Activated CD8-positive, alpha-beta memory T cell treated with anti-CD3 and anti-CD28 coated beads, Interleukin-2, amount 10 ng/mL, durations not matched to agents 7 days and 5 days (primary cell): ENCODE results near the gene PRSS22. TPM values are rescaled to one million over a fixed set of nuclear protein-coding genes. Genes with fewer than 3 reads are reported as not detected.
A peak's percentile ranks its signal among the peaks of the same experiment; 100 is the strongest.

Experiments
- ATAC-seq: fragments of 150-1000 bp; cut with Tn5 transposase; one replicate; pipeline ENCODE4 v1.10.0; 2021; ENCODE audit warnings: moderate library complexity
- CTCF ChIA-PET: fragments of 350-600 bp; sonication (Branson Sonifier 250); formaldehyde crosslinking; loops from one replicate; lab custom pipeline; 2021; ENCODE audit warnings: antibody characterized with exemption; lab: Charles Lee
- DNase-seq: peaks from one replicate; pipeline ENCODE4 v3.0.0-alpha.2; 2020
- H3K27ac Mint-ChIP-seq: one replicate; pipeline ENCODE4 v1.8.0; 2021; ENCODE audit warnings: mild to moderate bottlenecking, mixed read lengths
- H3K27me3 Mint-ChIP-seq: one replicate; pipeline ENCODE4 v1.8.0; 2021; ENCODE audit warnings: mixed read lengths
- H3K36me3 Mint-ChIP-seq: one replicate; pipeline ENCODE4 v1.8.0; 2021; ENCODE audit warnings: mild to moderate bottlenecking, mixed read lengths
- H3K4me1 Mint-ChIP-seq: one replicate; pipeline ENCODE4 v1.8.0; 2021; ENCODE audit warnings: mixed read lengths
- H3K4me3 Mint-ChIP-seq: one replicate; pipeline ENCODE4 v1.8.0; 2021; ENCODE audit warnings: mild to moderate bottlenecking, moderate library complexity, mixed read lengths
- H3K9me3 Mint-ChIP-seq: one replicate; pipeline ENCODE4 v1.8.0; 2022; ENCODE audit warnings: low read depth, mixed read lengths
- total RNA-seq, 2 experiments: library from RNA; stranded (reverse); gene quantifications; one replicate each; pipeline ENCODE4 v1.2.3, GENCODE V29; 2021

The PRSS22 gene
- total RNA-seq, 2 experiments from 2014 or later = not detected

DNA sequence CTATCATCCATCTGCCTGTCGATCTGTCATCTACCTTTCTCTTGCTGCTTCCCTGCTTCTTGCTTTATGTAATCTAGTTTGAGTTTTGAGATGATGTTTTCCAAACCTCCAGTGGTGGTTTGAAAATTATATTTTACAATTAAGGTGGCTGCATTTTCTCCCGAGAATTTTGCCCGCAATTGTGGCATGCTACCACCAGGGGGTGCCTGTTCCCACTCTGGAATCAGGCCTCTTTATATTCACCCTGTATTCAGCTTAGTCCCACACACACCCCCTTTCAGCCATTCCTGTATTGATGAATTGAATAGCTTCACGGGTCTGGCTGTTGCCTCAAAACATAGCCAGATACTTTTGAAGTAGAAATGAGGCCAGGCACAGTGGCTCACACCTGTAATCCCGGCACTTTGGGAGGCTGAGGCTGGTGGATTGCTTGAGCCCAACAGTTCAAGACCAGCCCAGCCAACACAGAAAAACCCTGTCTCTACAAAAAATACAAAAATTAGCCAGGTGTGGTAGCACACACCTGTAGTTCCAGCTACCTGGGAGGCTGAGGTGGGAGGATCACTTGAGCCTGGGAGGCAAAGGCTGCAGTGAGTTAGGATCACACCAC is 3.2 kb downstream of the PRSS22 start:
- Mint-ChIP-seq H3K27me3 (peaks cover 9% of the 10 kb centered on the region), H3K27ac (no peak overlapping the region), H3K9me3 (peaks cover 12% of the 10 kb centered on the region), H3K36me3 (peaks cover 3% of the 10 kb centered on the region), H3K4me3 (no peak overlapping the region), H3K4me1 (peaks cover 4% of the 10 kb centered on the region)
- ATAC-seq = no peak
- CTCF ChIA-PET = interaction anchor here (0.7 to 2.4 kb wide), 5 partner anchors 11 to 44 kb away, joined by 3 to 20 read pairs (median 6); no protein-coding TSS in a partner anchor
- DNase-seq = no peak

DNA sequence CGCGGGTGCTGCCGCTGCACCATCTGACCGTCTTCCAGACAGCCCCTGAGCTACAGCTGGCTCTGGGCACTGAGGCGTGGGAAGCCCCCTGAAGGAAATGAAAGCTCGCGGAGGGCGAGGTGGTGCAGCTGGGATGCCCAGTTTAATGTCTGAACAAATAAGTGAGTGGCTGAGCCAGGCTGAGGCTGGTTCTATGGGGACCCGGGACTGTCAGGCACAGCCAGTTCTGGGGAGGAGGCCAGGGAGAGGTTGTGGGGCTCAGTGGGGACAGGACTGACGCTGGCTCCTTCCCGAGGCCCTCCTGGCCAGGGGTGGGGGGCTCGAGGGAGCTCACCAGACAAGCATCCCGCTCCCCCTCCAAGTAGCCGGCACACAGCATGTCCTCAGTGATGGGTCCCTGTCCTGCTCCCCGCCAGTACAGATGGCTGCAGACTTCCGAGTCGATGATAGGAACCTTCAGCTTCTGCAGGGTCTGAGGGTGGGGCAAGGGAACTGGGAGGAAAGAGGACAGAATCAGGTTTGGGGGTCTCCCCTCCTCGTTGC is 4.4 kb downstream of the PRSS22 start:
- DNase-seq = no peak
- Mint-ChIP-seq H3K27ac (no peak overlapping the region), H3K9me3 (peaks cover 12% of the 10 kb centered on the region), H3K27me3 (peaks cover 13% of the 10 kb centered on the region), H3K4me3 (no peak overlapping the region), H3K36me3 (peaks cover 3% of the 10 kb centered on the region), H3K4me1 (peaks cover 4% of the 10 kb centered on the region)
- no peak for ATAC-seq
- CTCF ChIA-PET = interaction anchor here (0.7 to 2.4 kb wide), 6 partner anchors 10 to 73 kb away, joined by 3 to 20 read pairs (median 5); no protein-coding TSS in a partner anchor

DNA sequence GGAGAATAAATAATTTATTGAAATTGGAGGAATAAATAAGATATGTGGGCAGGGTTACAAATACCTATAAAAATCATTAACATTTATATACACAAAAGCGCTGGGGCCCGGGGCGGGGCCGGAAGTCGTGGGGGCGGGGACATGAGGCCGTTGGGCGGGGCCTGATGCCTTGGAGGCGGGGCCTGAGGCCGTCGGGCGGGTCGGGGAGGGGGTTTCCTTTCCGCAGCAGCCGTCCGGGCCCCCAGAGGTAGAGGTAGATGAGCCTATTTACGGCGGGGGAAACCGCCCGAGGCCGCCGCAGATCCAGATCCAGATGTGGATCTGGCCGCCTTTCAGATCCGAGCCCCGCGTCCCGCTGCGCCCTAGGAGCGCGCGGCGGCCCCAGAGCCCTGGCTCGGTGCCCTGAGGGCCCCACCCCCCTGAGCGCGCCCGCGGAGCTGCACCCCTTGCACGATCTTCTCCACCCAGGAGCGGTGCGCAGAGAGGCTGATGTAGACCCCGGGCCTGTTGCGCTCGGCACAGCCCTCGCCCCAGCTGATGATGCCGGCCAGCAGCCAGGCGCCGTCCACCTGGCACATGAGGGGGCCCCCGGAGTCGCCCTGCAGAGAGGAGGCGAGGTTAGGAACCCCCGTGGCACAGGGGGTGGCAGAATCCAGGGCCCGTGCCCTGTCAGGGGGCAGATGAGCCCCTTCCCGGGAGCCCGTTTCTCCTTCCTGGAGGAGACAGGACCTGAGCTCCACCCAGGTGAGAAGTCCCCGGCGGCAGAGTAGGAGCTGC is 5.1 kb downstream of the PRSS22 start:
- Mint-ChIP-seq H3K27me3 (peaks cover 13% of the 10 kb centered on the region), H3K27ac (no peak overlapping the region), H3K36me3 (peaks cover 3% of the 10 kb centered on the region), H3K4me3 (no peak overlapping the region), H3K9me3 (peaks cover 12% of the 10 kb centered on the region), H3K4me1 (peaks cover 4% of the 10 kb centered on the region)
- no peak for DNase-seq
- CTCF ChIA-PET = interaction anchor here (1.2 to 2.4 kb wide), 3 partner anchors 9 to 74 kb away, joined by 4 to 20 read pairs (median 14); no protein-coding TSS in a partner anchor
- ATAC-seq = no peak

DNA sequence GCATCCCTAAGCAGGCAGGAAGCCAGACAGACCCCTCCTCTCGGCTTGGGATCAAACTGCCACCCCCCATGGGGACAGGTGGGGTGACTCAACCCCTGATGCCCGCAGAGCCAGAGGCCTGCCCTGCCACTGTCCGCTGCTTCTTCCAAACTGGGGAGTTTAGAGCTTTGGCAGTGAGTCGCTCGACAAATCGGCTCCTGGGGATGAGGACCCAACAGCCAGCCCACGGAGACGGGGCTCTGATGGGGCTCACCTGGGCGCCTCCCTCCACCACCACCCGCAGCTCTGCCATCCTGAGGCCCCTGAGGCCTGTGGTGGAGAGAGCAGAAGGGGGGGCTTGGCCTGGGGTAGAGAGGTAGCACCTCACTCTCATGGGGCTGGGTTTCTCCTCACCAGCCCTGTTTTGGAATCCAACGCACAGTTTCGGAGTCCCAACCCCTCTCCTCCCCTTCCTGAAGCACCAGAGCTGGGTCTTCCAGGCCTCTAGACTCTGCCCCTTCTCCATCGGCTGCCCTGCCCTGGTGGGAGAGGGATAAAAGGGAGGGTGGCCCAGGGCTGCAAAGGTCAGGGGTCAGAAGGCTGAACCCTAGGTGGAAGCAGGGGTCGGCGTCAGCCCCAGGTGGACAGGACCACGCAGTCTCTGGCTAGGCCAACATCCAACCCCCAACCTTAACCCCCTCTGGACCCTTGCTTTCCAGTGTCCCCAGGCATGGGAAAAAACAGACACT is 5.8 kb downstream of the PRSS22 start:
- H3K9me3 Mint-ChIP-seq = peaks cover 12% of the 10 kb centered on the region
- H3K27ac Mint-ChIP-seq = no peak overlapping the region
- ATAC-seq (no peak), DNase-seq (no peak)
- no peak overlapping the region for H3K4me3 Mint-ChIP-seq
- CTCF ChIA-PET = no interaction called here
- peaks cover 9% of the 10 kb centered on the region for H3K27me3 Mint-ChIP-seq
- peaks cover 3% of the 10 kb centered on the region for H3K36me3 Mint-ChIP-seq
- H3K4me1 Mint-ChIP-seq = peaks cover under 1% of the 10 kb centered on the region

DNA sequence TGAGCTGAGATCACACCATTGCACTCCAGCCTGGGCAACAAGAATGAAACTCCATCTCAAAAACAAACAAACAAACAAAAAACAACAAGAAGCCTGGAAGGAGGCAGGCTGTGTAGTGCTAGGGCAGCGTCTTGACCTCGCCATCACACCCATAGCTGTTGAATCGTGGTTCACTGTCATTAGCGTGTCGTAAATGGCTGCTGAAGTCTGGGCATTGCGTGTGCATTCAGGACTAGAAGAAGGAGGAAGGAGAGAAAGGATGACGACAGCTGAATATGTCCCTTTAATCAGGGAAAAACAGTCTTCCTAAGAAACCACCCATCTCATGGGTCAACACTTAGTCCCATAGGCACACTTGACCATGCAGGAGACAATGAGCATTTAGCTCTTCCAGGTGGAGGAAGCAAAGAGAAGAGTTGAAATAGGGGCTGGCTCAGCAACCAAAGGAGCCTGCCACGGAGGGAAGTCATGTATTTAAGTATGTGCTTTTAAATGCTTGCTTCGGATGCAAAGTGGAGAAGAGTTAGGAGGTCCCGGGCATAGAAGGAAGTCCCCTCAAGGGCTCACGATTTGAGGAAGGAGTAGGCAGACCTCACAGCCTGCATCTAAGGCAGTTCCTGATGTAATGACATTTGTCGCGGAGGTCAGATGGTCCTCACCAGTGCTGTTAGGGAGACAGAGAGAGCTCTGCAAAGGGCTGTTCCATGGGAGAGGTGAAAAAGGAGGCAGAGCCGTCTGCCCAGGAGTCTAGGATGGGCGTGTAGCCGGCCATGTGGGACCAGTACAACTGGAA is 8.8 kb downstream of the PRSS22 start:
- Mint-ChIP-seq H3K36me3 (no peaks in the 10 kb centered on the region), H3K4me3 (no peak overlapping the region), H3K9me3 (peaks cover 2% of the 10 kb centered on the region), H3K4me1 (peaks cover 21% of the 10 kb centered on the region), H3K27me3 (peaks cover 9% of the 10 kb centered on the region), H3K27ac (no peak overlapping the region)
- CTCF ChIA-PET = interaction anchor here (2.3 kb wide), 1 partner anchor 19 kb away, joined by 11 read pairs; no protein-coding TSS in a partner anchor
- ATAC-seq (no peak), DNase-seq (no peak)

DNA sequence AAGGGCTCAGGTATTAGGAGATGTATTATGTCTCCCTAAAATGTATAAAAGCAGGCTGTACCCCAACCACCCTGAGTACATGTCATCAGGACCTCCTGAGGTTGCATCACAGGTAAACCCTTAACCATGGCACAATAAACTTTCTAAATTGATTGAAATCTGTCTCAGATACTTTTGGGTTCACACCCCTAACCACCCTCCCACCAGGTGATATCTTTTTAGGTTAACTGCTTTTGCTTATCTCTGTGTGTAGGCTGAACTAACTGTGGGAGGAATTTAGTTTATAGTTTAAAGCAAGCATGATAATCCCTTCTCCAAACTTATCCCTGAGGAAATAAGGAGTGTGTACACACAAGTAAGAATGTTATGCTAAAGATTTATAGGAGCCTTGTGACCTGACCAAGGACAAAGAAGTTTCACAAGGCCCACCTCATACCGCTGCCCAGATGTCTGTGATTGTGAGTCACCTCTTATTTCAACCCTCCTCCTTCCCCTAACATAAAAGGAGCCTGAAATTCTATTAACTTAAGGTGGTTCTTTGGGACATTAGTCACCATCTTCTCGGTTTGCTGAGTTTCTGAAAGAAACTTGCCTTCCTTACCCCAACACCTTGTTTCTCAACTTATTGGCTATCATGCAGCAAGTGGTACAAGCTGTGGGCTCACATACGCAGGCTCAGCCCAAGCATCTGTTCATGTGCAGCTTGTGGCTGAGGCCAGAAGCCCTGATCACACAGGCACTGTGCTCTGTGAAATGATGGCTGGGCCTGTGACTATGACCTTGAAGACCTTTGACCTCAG is 11.3 kb downstream of the PRSS22 start:
- Mint-ChIP-seq H3K9me3 (no peaks in the 10 kb centered on the region), H3K4me3 (no peak overlapping the region), H3K36me3 (peaks cover 2% of the 10 kb centered on the region), H3K27me3 (peaks cover 9% of the 10 kb centered on the region), H3K27ac (no peak overlapping the region), H3K4me1 (peaks cover 34% of the 10 kb centered on the region)
- CTCF ChIA-PET = no interaction called here
- no peak for DNase-seq
- ATAC-seq = peak; percentile 37

DNA sequence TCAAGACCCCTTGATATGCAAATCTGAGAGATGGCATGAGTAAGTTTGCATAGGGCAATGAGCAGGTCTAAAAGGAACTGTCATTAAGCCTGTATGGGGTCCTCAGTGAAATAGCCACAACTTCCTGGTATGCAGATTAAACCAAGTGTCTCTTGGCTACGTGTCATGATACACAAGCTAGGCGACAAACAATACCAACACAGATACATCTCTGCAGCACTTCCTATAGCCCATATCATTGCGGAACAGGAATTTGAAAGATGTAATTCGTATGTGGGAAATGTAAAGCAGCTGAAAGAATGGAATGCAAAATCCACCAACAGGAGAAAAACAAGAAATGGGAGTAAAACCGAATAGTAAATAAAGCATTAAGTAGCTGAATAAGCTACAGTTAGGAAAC is 12.9 kb downstream of the PRSS22 start:
- CTCF ChIA-PET = interaction anchor here (0.9 to 4.0 kb wide), 4 partner anchors 9 to 82 kb away, joined by 3 to 20 read pairs (median 5); no protein-coding TSS in a partner anchor
- H3K9me3 Mint-ChIP-seq = no peaks in the 10 kb centered on the region
- H3K4me1 Mint-ChIP-seq = peaks cover 40% of the 10 kb centered on the region
- DNase-seq (no peak), ATAC-seq (no peak)
- H3K36me3 Mint-ChIP-seq = peaks cover 2% of the 10 kb centered on the region
- H3K27ac Mint-ChIP-seq = peak overlapping the region; percentile 54
- H3K4me3 Mint-ChIP-seq = no peak overlapping the region
- peaks cover 7% of the 10 kb centered on the region for H3K27me3 Mint-ChIP-seq

DNA sequence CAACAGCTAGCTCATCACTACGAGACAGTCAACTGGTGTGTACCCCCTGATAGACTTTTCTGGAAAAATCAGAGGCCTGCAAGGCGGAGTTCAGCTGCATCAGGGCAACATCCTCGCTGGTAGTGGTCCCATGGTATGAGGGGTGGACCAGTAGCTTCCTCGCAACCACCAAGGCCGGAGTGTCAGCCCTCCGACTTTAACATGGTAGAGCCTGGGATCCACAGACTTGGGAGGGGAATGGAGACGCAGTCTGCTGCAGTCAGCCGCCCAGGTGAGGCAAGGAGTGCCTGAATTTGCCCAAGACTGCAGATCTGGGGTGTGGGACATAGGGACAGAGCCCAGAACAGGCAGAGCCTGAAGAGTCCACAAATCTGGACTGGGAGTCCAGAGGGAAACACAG is 14.4 kb downstream of the PRSS22 start:
- Mint-ChIP-seq H3K4me1 (peaks cover 44% of the 10 kb centered on the region), H3K4me3 (no peak overlapping the region), H3K27me3 (no peaks in the 10 kb centered on the region), H3K27ac (peak overlapping the region; percentile 55), H3K36me3 (peaks cover 2% of the 10 kb centered on the region), H3K9me3 (no peaks in the 10 kb centered on the region)
- ATAC-seq = no peak
- no peak for DNase-seq
- CTCF ChIA-PET = interaction anchor here (2.1 to 4.0 kb wide), 3 partner anchors 10 to 31 kb away, joined by 5 to 36 read pairs (median 20); no protein-coding TSS in a partner anchor

DNA sequence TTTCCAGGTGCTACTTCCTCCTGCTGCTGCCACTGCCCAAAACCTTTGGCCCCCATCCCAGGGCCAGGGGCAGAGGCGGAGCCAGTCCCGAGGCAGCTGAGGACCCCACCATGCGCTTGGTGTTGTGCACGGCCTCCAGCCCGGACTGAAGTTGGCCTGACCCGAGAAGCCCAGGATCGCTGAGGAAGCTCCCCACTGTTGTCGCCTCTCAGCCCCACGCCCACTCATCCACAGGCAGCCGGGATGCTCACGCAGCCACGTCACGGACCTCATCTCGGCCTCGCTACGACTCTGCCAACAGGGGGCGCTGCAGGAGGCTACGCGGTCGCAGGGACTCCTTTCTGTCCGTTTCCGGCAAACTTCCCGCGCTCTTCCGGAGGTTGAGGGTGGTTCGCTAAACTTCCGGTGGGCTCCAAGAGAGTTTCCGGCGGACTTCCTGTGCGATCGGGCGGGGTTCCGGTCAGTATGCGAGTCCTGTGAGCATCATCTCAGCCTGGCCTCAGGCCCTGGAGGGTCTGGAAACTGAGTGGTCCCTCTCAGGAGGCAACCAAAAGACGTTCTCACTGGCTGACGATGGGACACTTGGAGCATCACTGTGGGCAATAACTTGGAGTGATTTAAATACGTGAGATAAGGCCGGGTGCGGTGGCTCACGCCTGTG is 15.5 kb downstream of the PRSS22 start:
- CTCF ChIA-PET = interaction anchor here (1.0 to 4.0 kb wide), 10 partner anchors 12 to 249 kb away, joined by 3 to 36 read pairs (median 3); partner anchors contain the start of gene FLYWCH2
- ATAC-seq = peak; percentile 68
- Mint-ChIP-seq H3K36me3 (peaks cover 2% of the 10 kb centered on the region), H3K27ac (peak overlapping the region; percentile 83), H3K4me3 (peak overlapping the region; percentile 62), H3K9me3 (no peaks in the 10 kb centered on the region), H3K27me3 (no peaks in the 10 kb centered on the region), H3K4me1 (peaks cover 44% of the 10 kb centered on the region)
- peak; percentile 85 for DNase-seq

DNA sequence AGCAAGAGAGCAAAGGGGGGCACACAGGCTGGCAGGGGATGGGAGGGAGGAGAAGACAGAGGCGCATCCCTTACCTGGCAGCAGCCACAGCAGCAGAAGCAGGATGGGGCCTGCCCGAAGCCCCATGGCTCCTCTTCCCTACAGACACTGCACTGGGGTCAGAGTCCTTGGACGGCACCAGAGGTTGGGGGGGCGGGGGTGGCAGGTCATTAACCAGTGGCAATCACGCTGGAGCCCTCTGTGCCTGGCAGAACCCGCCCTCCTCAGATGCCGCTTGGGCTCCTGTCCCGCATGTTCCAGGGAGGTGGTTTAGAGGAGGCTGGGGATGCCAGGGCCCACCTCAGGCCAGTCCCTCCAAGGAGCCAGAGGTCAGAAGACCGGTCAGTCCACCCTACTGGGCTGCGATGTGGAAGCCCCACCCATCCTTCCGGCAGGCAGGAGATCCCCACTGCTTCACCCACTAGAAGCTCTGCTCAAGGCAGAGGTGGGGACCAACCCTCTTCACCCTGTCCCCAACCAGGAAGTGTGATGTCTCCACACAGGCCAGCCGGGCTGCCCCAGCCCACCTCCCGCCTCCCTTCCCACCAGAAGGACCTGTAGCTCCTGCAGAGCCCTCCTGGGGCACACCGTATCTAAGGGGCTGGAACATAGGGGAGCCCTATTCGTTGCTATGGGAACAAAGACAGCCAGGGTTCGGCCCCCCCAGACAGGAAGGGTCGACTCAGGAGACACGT is 16.2 kb downstream of the PRSS22 start:
- peaks cover 2% of the 10 kb centered on the region for H3K36me3 Mint-ChIP-seq
- no peak for DNase-seq
- ATAC-seq = no peak
- peaks cover 39% of the 10 kb centered on the region for H3K4me1 Mint-ChIP-seq
- CTCF ChIA-PET = interaction anchor here (1.0 to 4.0 kb wide), 9 partner anchors 12 to 248 kb away, joined by 3 to 36 read pairs (median 3); partner anchors contain the start of gene FLYWCH2
- no peaks in the 10 kb centered on the region for H3K9me3 Mint-ChIP-seq
- peaks cover 2% of the 10 kb centered on the region for H3K27me3 Mint-ChIP-seq
- H3K4me3 Mint-ChIP-seq = peak overlapping the region; percentile 62
- peak overlapping the region; percentile 83 for H3K27ac Mint-ChIP-seq

DNA sequence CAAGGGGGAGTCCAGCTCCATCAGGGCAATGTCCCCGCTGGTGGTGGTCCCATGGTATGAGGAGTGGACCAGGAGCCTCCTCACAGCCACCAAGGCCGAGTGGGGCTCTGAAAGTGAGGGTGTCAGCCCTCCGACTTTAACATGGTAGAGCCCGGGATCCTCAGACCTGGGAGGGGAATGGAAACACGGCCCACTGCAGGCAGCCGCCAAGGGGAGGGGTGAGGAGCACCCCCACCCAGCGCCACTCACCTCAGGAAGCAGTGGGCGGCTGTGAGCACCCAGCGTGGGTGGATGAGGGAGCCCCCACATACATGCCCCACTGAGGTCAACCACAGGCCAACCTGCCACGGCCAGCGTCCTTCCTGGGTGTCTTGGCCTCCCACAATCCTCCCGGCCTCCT is 17.1 kb downstream of the PRSS22 start:
- H3K27ac Mint-ChIP-seq = no peak overlapping the region
- H3K27me3 Mint-ChIP-seq = peaks cover 2% of the 10 kb centered on the region
- H3K9me3 Mint-ChIP-seq = no peaks in the 10 kb centered on the region
- ATAC-seq = no peak
- H3K4me3 Mint-ChIP-seq = no peak overlapping the region
- no peak for DNase-seq
- CTCF ChIA-PET = interaction anchor here (1.4 to 3.8 kb wide), 3 partner anchors 26 to 129 kb away, joined by 3 to 94 read pairs (median 36); partner anchors contain the start of gene PAQR4
- H3K36me3 Mint-ChIP-seq = peaks cover 2% of the 10 kb centered on the region
- peaks cover 32% of the 10 kb centered on the region for H3K4me1 Mint-ChIP-seq
